ENCODE results near the gene TUBB8.

DNA sequence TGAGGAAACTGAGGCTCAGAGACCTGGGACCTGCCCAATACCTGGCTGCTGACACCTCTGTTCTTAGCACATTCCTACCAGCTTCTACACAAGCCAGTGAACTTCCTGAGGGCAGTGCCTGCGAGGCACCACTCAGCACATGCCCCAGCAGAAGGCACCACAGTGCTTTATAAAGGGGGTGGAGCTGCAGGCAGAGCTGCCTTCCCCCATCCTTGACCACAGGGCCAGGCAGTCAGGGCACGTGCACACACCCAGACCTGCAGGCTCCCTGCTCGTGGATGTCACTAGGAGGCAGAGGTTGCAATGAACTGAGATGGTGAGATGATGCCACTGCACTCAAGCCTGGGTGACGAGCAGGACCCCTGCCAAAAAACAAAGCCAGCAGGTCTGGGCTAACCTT is 39.2 kb upstream of the TUBB8 start:
- TF ChIP-seq, protein P1, sequence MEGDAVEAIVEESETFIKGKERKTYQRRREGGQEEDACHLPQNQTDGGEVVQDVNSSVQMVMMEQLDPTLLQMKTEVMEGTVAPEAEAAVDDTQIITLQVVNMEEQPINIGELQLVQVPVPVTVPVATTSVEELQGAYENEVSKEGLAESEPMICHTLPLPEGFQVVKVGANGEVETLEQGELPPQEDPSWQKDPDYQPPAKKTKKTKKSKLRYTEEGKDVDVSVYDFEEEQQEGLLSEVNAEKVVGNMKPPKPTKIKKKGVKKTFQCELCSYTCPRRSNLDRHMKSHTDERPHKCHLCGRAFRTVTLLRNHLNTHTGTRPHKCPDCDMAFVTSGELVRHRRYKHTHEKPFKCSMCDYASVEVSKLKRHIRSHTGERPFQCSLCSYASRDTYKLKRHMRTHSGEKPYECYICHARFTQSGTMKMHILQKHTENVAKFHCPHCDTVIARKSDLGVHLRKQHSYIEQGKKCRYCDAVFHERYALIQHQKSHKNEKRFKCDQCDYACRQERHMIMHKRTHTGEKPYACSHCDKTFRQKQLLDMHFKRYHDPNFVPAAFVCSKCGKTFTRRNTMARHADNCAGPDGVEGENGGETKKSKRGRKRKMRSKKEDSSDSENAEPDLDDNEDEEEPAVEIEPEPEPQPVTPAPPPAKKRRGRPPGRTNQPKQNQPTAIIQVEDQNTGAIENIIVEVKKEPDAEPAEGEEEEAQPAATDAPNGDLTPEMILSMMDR (conservative IDR thresholded peaks at IDR 0.05 in 1 of 2, IDR thresholded peaks at IDR 0.05 in 1 of 2; ENCODE audit: extremely low read depth in 1 of 2, insufficient read depth in 1 of 2, low read depth in 1 of 2, low read length in 2 of 2): no peak
- TF ChIP-seq EZH2 (IDR thresholded peaks at IDR 0.05; ENCODE audit: borderline replicate concordance, low read length): no peak
